HFFc6 (cell line): ENCODE results near the gene TMEM50A. TPM values are rescaled to one million over a fixed set of nuclear protein-coding genes. Genes with fewer than 3 reads are reported as not detected.

Experiments used
- total RNA-seq, 6 experiments: library from RNA; stranded (reverse); fragmentation: NEBNext Ultra II Directional; extraction: Animal tissue kit (Norgen Biotek cat#: 25700); gene quantifications; 2 replicates in 1 of 6; 3 replicates in 5 of 6; pipeline ENCODE4 v1.2.3, GENCODE V29; 2021

TMEM50A gene
- total RNA-seq, 6 experiments from 2014 or later, result 166 to 270 (median 254) TPM

Other genes with a start within 250 kb of the TMEM50A start
- 10 to 100 TPM; 30.7 to 44.1 (median 34.4) TPM for gene SYF2, start 105.8 kb upstream of the TMEM50A start, total RNA-seq
- 10 to 100 TPM; 63.4 to 85.2 (median 81.6) TPM for gene RSRP1, start 90.9 kb upstream of the TMEM50A start, total RNA-seq
- gene RHD, start 65.8 kb upstream of the TMEM50A start, total RNA-seq, result not detected
- 1 to 10 TPM in 1 of 6 experiments, under 1 TPM in 5; 0.45 to 1.2 (median 0.54) TPM for gene RHCE, start 82.5 kb downstream of the TMEM50A start, total RNA-seq
- gene MACO1, start 92.6 kb downstream of the TMEM50A start, total RNA-seq, result 10 to 100 TPM; 13.7 to 15.1 (median 14.4) TPM
- 10 to 100 TPM; 10.4 to 14.1 (median 12.7) TPM for gene LDLRAP1, start 205.3 kb downstream of the TMEM50A start, total RNA-seq